Measurements from ENCODE around the gene SRRM4. TPM values are rescaled to one million over a fixed set of nuclear protein-coding genes. Genes with fewer than 3 reads are reported as not detected.

SRRM4 gene
- polyA plus RNA-seq, 1 donor from 2014 or later, result 9.9 TPM

DNA sequence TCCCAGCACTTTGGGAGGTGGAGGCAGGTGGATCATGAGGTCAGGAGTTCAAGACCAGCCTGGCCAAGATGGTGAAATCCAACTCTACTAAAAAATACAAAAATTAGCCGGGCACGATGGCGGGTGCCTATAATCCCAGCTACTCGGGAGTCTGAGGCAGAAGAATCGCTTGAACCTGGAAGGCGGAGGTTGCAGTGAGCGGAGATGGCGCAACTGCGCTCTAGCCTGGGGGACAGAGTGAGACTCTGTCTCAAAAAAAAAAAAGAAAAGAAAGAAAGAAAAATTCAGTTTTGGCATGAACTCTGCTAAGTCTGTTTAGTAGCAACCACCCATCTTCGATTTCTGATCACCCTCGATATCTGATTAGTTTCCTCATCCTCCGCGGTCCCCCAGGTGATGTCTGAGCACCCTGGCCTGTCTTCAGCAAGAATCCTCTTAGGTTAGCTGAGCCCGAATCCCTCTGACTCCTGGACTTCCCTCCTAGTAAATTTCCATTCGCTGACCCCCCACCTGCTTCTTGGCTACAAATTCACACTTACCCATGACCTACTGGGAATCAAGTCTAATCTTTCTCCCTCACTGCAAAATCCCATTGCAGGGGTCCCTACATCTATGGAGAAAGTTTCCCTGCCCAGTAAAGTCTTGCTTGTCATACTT is 196.5 kb downstream of the SRRM4 start:
- H3K79me2 ChIP-seq (replicated peaks; ENCODE audit: insufficient read depth, low read length), result no peaks in the 10 kb centered on the region
- H3K4me3 ChIP-seq (ENCODE audit: low read length), result no peak overlapping the region
- no peaks in the 10 kb centered on the region for H3K9me3 ChIP-seq (ENCODE audit: low read length)
- no peak overlapping the region for H2AFZ ChIP-seq (ENCODE audit: low read depth, low read length)
- H3K36me3 ChIP-seq (ENCODE audit: insufficient read depth, low read length), result no peaks in the 10 kb centered on the region
- no peaks in the 10 kb centered on the region for H3K9me2 ChIP-seq (ENCODE audit: insufficient read depth, low read length)
- H4K20me1 ChIP-seq (ENCODE audit: insufficient read depth), result no peaks in the 10 kb centered on the region
- no peaks in the 10 kb centered on the region for H3K27me3 ChIP-seq (ENCODE audit: insufficient read depth, low read depth, low read length)
- no peak overlapping the region for H3K27ac ChIP-seq (ENCODE audit: low read length)
- H3K4me2 ChIP-seq (ENCODE audit: low read length), result no peak overlapping the region
- no peak overlapping the region for H3K9ac ChIP-seq (ENCODE audit: low read length)
- TF ChIP-seq POLR2AphosphoS5 (IDR thresholded peaks at IDR 0.05), result no peak
- no peak for TF ChIP-seq EP300 (conservative IDR thresholded peaks at IDR 0.05; ENCODE audit: poor library complexity, severe bottlenecking)
- no peak for TF ChIP-seq RAD21 (conservative IDR thresholded peaks at IDR 0.05)
- TF ChIP-seq SMC3 (conservative IDR thresholded peaks at IDR 0.05; ENCODE audit: poor library complexity), result no peak
- no peak for TF ChIP-seq TAF1 (IDR thresholded peaks at IDR 0.05; ENCODE audit: low read depth)
- TF ChIP-seq, protein P1, sequence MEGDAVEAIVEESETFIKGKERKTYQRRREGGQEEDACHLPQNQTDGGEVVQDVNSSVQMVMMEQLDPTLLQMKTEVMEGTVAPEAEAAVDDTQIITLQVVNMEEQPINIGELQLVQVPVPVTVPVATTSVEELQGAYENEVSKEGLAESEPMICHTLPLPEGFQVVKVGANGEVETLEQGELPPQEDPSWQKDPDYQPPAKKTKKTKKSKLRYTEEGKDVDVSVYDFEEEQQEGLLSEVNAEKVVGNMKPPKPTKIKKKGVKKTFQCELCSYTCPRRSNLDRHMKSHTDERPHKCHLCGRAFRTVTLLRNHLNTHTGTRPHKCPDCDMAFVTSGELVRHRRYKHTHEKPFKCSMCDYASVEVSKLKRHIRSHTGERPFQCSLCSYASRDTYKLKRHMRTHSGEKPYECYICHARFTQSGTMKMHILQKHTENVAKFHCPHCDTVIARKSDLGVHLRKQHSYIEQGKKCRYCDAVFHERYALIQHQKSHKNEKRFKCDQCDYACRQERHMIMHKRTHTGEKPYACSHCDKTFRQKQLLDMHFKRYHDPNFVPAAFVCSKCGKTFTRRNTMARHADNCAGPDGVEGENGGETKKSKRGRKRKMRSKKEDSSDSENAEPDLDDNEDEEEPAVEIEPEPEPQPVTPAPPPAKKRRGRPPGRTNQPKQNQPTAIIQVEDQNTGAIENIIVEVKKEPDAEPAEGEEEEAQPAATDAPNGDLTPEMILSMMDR (IDR thresholded peaks at IDR 0.05; ENCODE audit: poor library complexity, severe bottlenecking), result no peak
- no peak for TF ChIP-seq EZH2 (IDR thresholded peaks at IDR 0.05; ENCODE audit: borderline replicate concordance, insufficient read depth, low read length, poor library complexity, severe bottlenecking)
- TF ChIP-seq, protein P2, sequence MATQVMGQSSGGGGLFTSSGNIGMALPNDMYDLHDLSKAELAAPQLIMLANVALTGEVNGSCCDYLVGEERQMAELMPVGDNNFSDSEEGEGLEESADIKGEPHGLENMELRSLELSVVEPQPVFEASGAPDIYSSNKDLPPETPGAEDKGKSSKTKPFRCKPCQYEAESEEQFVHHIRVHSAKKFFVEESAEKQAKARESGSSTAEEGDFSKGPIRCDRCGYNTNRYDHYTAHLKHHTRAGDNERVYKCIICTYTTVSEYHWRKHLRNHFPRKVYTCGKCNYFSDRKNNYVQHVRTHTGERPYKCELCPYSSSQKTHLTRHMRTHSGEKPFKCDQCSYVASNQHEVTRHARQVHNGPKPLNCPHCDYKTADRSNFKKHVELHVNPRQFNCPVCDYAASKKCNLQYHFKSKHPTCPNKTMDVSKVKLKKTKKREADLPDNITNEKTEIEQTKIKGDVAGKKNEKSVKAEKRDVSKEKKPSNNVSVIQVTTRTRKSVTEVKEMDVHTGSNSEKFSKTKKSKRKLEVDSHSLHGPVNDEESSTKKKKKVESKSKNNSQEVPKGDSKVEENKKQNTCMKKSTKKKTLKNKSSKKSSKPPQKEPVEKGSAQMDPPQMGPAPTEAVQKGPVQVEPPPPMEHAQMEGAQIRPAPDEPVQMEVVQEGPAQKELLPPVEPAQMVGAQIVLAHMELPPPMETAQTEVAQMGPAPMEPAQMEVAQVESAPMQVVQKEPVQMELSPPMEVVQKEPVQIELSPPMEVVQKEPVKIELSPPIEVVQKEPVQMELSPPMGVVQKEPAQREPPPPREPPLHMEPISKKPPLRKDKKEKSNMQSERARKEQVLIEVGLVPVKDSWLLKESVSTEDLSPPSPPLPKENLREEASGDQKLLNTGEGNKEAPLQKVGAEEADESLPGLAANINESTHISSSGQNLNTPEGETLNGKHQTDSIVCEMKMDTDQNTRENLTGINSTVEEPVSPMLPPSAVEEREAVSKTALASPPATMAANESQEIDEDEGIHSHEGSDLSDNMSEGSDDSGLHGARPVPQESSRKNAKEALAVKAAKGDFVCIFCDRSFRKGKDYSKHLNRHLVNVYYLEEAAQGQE (IDR thresholded peaks at IDR 0.05; ENCODE audit: borderline replicate concordance), result no peak
- TF ChIP-seq MXI1 (conservative IDR thresholded peaks at IDR 0.05; ENCODE audit: poor library complexity, severe bottlenecking), result no peak
- no peaks in the 10 kb centered on the region for H3F3A ChIP-seq (ENCODE audit: insufficient read depth, low read length, poor library complexity, severe bottlenecking)

DNA sequence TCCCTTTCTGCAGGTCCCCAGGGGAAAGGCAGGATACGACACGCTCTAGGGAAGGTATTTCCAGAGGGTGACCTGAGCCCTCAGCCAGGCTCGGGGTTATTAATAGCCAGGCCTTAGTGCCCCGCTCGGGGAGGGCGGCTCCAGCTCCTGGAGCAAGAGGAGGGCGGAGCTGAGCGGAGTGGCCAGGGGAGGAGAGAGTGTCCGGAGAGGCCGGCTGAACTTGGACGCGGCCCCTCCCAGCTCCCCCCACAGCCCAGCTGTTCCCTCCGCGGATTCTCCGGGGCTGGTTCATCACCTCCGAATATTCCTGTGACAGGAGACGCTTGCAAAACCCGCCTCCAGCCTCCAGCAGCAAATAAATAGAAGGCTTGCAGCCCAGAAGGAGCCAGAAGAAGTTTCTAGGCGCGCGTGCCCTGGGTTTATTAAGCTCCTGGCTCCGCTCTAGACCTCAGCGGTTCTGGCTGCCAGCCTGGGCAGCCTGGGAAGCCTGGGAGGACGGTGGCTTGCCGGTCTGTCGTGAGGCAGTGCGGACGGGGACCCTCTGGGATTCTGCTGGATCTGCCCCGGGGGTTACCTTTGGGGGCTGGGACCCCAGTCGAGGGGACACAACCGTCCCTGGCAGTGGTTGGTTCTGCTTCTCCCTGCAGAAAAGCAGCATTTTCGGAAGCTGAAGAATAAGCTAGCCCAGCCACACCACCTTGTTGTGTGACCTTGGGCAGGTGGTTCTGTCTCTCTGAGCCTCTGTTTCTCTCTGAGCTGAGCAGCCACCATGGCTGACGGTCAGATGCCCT is 197.4 kb downstream of the SRRM4 start, which contains the start of gene HSPB8:
Gene HSPB8 (plus strand): TSS at position 388 of the 791 bp plus-strand sequence. CDS start 382 bp downstream, at position 770.
- Histone ChIP-seq H3K27ac (ENCODE audit: low read length) (no peak within 1 kb of the TSS), H3F3A (ENCODE audit: insufficient read depth, low read length, poor library complexity, severe bottlenecking) (no peaks in the 10 kb centered on the region), H3K4me2 (ENCODE audit: low read length) (no peak within 1 kb of the TSS), H3K79me2 (replicated peaks; ENCODE audit: insufficient read depth, low read length) (no peaks in the 10 kb centered on the region), H4K20me1 (ENCODE audit: insufficient read depth) (no peaks in the 10 kb centered on the region), H3K27me3 (ENCODE audit: insufficient read depth, low read depth, low read length) (no peaks in the 10 kb centered on the region), H2AFZ (ENCODE audit: low read depth, low read length) (no peak within 1 kb of the TSS), H3K4me3 (ENCODE audit: low read length) (no peak within 1 kb of the TSS), H3K36me3 (ENCODE audit: insufficient read depth, low read length) (no peaks in the 10 kb centered on the region), H3K9me2 (ENCODE audit: insufficient read depth, low read length) (no peaks in the 10 kb centered on the region), H3K9me3 (ENCODE audit: low read length) (no peaks in the 10 kb centered on the region), H3K9ac (ENCODE audit: low read length) (no peak within 1 kb of the TSS)
- TF ChIP-seq SMC3 (conservative IDR thresholded peaks at IDR 0.05; ENCODE audit: poor library complexity) (no peak), POLR2AphosphoS5 (IDR thresholded peaks at IDR 0.05) (no peak), TAF1 (IDR thresholded peaks at IDR 0.05; ENCODE audit: low read depth) (no peak), EP300 (conservative IDR thresholded peaks at IDR 0.05; ENCODE audit: poor library complexity, severe bottlenecking) (no peak), MXI1 (conservative IDR thresholded peaks at IDR 0.05; ENCODE audit: poor library complexity, severe bottlenecking) (no peak), RAD21 (conservative IDR thresholded peaks at IDR 0.05) (no peak), EZH2 (IDR thresholded peaks at IDR 0.05; ENCODE audit: borderline replicate concordance, insufficient read depth, low read length, poor library complexity, severe bottlenecking) (no peak)
- TF ChIP-seq, protein P1 (IDR thresholded peaks at IDR 0.05; ENCODE audit: poor library complexity, severe bottlenecking), result no peak
- TF ChIP-seq, protein P2 (IDR thresholded peaks at IDR 0.05; ENCODE audit: borderline replicate concordance), result no peak
